Liver (tissue), 3 donors: ENCODE results near the gene MICU2.

ENCODE experiments used
- EGR1 ChIP-seq, 2 donors: IDR thresholded peaks; 2 replicates each; pipeline ENCODE4 v1.6.1; 2016 to 2018; ENCODE audit warnings: antibody characterized with exemption in 2 of 2, low read depth in 2 of 2
- GABPA ChIP-seq, 2 donors: IDR thresholded peaks in 1 of 2; conservative IDR thresholded peaks in 1 of 2; 2 replicates each; pipeline ENCODE4 v1.6.1; 2016; ENCODE audit warnings: antibody characterized with exemption in 2 of 2, mild to moderate bottlenecking in 1 of 2, moderate library complexity in 1 of 2
- HNF4A ChIP-seq, 2 donors: conservative IDR thresholded peaks; 2 replicates each; pipeline ENCODE4 v1.6.1; 2016; ENCODE audit warnings: antibody characterized with exemption in 2 of 2, mild to moderate bottlenecking in 2 of 2
- REST ChIP-seq: IDR thresholded peaks from 2 replicates; pipeline ENCODE4 v1.6.1; 2016; ENCODE audit warnings: antibody characterized with exemption, mild to moderate bottlenecking
- RXRA ChIP-seq, 2 donors: IDR thresholded peaks; 2 replicates each; pipeline ENCODE4 v1.6.1; 2017 to 2018; ENCODE audit warnings: antibody characterized with exemption in 2 of 2, mild to moderate bottlenecking in 1 of 2
- TAF1 ChIP-seq: conservative IDR thresholded peaks from 2 replicates; pipeline ENCODE4 v1.6.1; 2016; ENCODE audit warnings: antibody characterized with exemption, mild to moderate bottlenecking
- TF ChIP-seq, protein P1 (sequence below): IDR thresholded peaks from 2 replicates; pipeline ENCODE4 v1.6.1; 2016; ENCODE audit warnings: antibody characterized with exemption
- TF ChIP-seq, protein P2 (sequence below): fragments of 150-350 bp; IDR thresholded peaks from 2 replicates; pipeline ENCODE4 v1.5.1; 2017; ENCODE audit warnings: improper control_type of control experiment, low read depth, low read length; ENCODE audit not compliant: missing input control
- donor health status: healthy.
- donor health status: healthy.

- TF ChIP-seq, protein P1, sequence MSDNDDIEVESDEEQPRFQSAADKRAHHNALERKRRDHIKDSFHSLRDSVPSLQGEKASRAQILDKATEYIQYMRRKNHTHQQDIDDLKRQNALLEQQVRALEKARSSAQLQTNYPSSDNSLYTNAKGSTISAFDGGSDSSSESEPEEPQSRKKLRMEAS: no peak
- TF ChIP-seq, protein P2, sequence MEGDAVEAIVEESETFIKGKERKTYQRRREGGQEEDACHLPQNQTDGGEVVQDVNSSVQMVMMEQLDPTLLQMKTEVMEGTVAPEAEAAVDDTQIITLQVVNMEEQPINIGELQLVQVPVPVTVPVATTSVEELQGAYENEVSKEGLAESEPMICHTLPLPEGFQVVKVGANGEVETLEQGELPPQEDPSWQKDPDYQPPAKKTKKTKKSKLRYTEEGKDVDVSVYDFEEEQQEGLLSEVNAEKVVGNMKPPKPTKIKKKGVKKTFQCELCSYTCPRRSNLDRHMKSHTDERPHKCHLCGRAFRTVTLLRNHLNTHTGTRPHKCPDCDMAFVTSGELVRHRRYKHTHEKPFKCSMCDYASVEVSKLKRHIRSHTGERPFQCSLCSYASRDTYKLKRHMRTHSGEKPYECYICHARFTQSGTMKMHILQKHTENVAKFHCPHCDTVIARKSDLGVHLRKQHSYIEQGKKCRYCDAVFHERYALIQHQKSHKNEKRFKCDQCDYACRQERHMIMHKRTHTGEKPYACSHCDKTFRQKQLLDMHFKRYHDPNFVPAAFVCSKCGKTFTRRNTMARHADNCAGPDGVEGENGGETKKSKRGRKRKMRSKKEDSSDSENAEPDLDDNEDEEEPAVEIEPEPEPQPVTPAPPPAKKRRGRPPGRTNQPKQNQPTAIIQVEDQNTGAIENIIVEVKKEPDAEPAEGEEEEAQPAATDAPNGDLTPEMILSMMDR: no peak
- TF ChIP-seq EGR1 (IDR thresholded peaks at IDR 0.05; ENCODE audit: low read depth in 2 of 2) (no peak), TAF1 (no peak), HNF4A (conservative IDR thresholded peaks at IDR 0.05) (no peak), RXRA (IDR thresholded peaks at IDR 0.05) (no peak), GABPA (IDR thresholded peaks at IDR 0.05 in 1 of 2, conservative IDR thresholded peaks at IDR 0.05 in 1 of 2) (no peak), REST (no peak)
Observed at GRCh38 chr13:21450936-21451335, 153.0 kb downstream of the MICU2 start.
